Measurements from ENCODE around the gene PARD3.

DNA sequence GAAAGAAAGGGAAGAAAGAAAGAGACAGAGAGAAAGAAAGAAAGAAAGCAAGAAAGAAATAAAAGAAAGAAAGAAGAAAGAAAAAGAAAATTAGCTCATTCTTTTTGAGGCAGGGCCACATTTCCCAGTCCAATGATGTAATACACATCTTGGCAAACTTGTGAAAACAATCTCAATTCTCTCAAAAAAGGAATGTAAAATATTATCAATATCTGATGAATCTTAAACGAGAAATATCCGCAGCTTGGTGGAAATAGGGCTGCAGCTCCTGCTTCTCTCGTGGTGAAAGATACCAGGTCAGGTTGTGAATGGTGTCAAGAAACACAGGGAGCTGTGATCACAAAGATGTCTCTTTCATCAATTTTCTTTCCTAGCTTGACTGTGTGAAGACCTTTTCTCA lies 741.0 kb downstream of the PARD3 start:
- TF ChIP-seq, protein P1, sequence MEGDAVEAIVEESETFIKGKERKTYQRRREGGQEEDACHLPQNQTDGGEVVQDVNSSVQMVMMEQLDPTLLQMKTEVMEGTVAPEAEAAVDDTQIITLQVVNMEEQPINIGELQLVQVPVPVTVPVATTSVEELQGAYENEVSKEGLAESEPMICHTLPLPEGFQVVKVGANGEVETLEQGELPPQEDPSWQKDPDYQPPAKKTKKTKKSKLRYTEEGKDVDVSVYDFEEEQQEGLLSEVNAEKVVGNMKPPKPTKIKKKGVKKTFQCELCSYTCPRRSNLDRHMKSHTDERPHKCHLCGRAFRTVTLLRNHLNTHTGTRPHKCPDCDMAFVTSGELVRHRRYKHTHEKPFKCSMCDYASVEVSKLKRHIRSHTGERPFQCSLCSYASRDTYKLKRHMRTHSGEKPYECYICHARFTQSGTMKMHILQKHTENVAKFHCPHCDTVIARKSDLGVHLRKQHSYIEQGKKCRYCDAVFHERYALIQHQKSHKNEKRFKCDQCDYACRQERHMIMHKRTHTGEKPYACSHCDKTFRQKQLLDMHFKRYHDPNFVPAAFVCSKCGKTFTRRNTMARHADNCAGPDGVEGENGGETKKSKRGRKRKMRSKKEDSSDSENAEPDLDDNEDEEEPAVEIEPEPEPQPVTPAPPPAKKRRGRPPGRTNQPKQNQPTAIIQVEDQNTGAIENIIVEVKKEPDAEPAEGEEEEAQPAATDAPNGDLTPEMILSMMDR (conservative IDR thresholded peaks at IDR 0.05; ENCODE audit: low read length), result no peak
- no peak for TF ChIP-seq EZH2phosphoT487 (IDR thresholded peaks at IDR 0.05; ENCODE audit: borderline replicate concordance)

Measured in Loucy (cell line).